K562 (cell line): Measurements from ENCODE around the gene GPAT3. TPM values are rescaled to one million over a fixed set of nuclear protein-coding genes. Genes with fewer than 3 reads are reported as not detected.

Experiments
- AFF1 ChIP-seq, 2 experiments: fragments of 450-650 bp; IDR thresholded peaks; 2 replicates each; pipeline ENCODE4 v1.6.1; 2018; ENCODE audit warnings: mild to moderate bottlenecking in 2 of 2, low read depth in 1 of 2; ENCODE audit not compliant: partially characterized antibody in 2 of 2
- ARHGAP35 ChIP-seq: fragments of 450-650 bp; IDR thresholded peaks from 2 replicates; pipeline ENCODE4 v1.6.1; 2018; ENCODE audit not compliant: partially characterized antibody
- CXXC5 ChIP-seq: fragments of 250-450 bp; sonication (Bioruptor Pico); IDR thresholded peaks from 2 replicates; pipeline ENCODE4 v1.8.0; 2022; ENCODE audit warnings: inconsistent platforms, mild to moderate bottlenecking, moderate library complexity
- EP300 ChIP-seq: IDR thresholded peaks from 2 replicates; pipeline ENCODE4 v1.6.1; 2012; ENCODE audit warnings: low read length, improper control_type of control experiment
- ETS2 ChIP-seq: IDR thresholded peaks from 2 replicates; pipeline ENCODE4 v1.6.1; 2016; ENCODE audit warnings: borderline replicate concordance, missing genetic modification characterization, mild to moderate bottlenecking, moderate library complexity, missing compliant biosample characterization; ENCODE audit not compliant: poor library complexity, severe bottlenecking
- GTF2B ChIP-seq: IDR thresholded peaks from 2 replicates; pipeline ENCODE4 v1.6.1; 2011; ENCODE audit not compliant: insufficient read length; ENCODE audit errors: extremely low read depth
- HMBOX1 ChIP-seq: sonication (generic); IDR thresholded peaks from 2 replicates; pipeline ENCODE4 v1.6.1; 2016
- MEF2D ChIP-seq: conservative IDR thresholded peaks from 2 replicates; pipeline ENCODE4 v1.6.1; 2016; ENCODE audit warnings: low read depth, missing genetic modification characterization, missing compliant biosample characterization
- NFATC3 ChIP-seq: fragments of 450-650 bp; IDR thresholded peaks from 2 replicates; pipeline ENCODE4 v1.6.1; 2017; ENCODE audit warnings: mild to moderate bottlenecking
- POLR3A ChIP-seq: IDR thresholded peaks from 2 replicates; pipeline ENCODE4 v1.6.1; 2011; ENCODE audit warnings: borderline replicate concordance, mild to moderate bottlenecking, moderate library complexity; ENCODE audit not compliant: insufficient read length, insufficient read depth; ENCODE audit errors: extremely low read depth
- SMARCC2 ChIP-seq: fragments of 450-650 bp; IDR thresholded peaks from 2 replicates; pipeline ENCODE4 v1.6.1; 2017; ENCODE audit warnings: antibody characterized with exemption, moderate library complexity, mild to moderate bottlenecking, low read depth
- ZBTB34 ChIP-seq: fragments of 250-450 bp; sonication (Bioruptor Pico); IDR thresholded peaks from 2 replicates; pipeline ENCODE4 v1.8.0; 2021; ENCODE audit warnings: mild to moderate bottlenecking, moderate library complexity
- ZBTB7A ChIP-seq: IDR thresholded peaks from 2 replicates; pipeline ENCODE4 v1.6.1; 2011; ENCODE audit warnings: low read depth, mild to moderate bottlenecking, low read length, moderate library complexity, borderline replicate concordance; ENCODE audit not compliant: control insufficient read depth
- ZNF395 ChIP-seq: fragments of 200-800 bp; sonication (Bioruptor generic); IDR thresholded peaks from 2 replicates; pipeline ENCODE4 v1.6.1; 2017; ENCODE audit warnings: missing genetic modification characterization, missing compliant biosample characterization
- ZNF408 ChIP-seq: fragments of 250-450 bp; sonication (Bioruptor Pico); IDR thresholded peaks from 2 replicates; pipeline ENCODE4 v1.4.0; 2020; ENCODE audit warnings: low read depth, mild to moderate bottlenecking, moderate library complexity
- ZNF77 ChIP-seq: fragments of 250-450 bp; sonication (Bioruptor Pico); IDR thresholded peaks from 2 replicates; pipeline ENCODE4 v1.5.0; 2020
- polyA plus RNA-seq, 8 experiments: library from polyadenylated mRNA; depleted of rRNA in 4 of 8; stranded (reverse) in 5 of 8; unstranded in 3 of 8; fragments of >200 nt; fragmentation: Nextera tagmentation in 2 of 8; fragmentation: Illumina TruSeq in 1 of 8; extraction: Ambion mirVana in 2 of 8; extraction: Trizol in 1 of 8; gene quantifications; 2 replicates each; pipeline versions ENCODE4 v1.2.1 to v1.2.3, GENCODE V29; 2011 to 2014; ENCODE audit warnings: inconsistent platforms in 1 of 8, missing spikeins in 1 of 8
- total RNA-seq, 7 experiments: library from RNA; depleted of rRNA in 6 of 7; stranded (reverse); fragments of >200 nt in 6 of 7; fragmentation: Illumina TruSeq in 2 of 7; extraction: Trizol in 2 of 7; gene quantifications; 2 replicates each; pipeline versions ENCODE4 v1.2.1 to v1.2.3, GENCODE V29; 2011 to 2021; ENCODE audit warnings: low replicate concordance in 1 of 7

The GPAT3 gene
- total and polyA plus RNA-seq, 9 of the 15 experiments (the other 6 are each of a cell fraction or from before 2014, with no cell fraction given) = 4.1 to 16.1 (median 13.1) TPM

GRCh38 chr4:83629945-83630721 lies 94.2 kb downstream of the GPAT3 start (continued):
- TF ChIP-seq SMARCC2 (peak; percentile 97), ZBTB7A (no peak), MEF2D (peak; percentile 82), CXXC5 (CRISPR knock-in tag) (peak; percentile 89), EP300 (peak; percentile 99), ETS2 (tag) (no peak), NFATC3 (no peak), ZBTB34 (no peak), AFF1 (IDR thresholded peaks at IDR 0.05; ENCODE audit: low read depth in 1 of 2, partially characterized antibody in 2 of 2) (peak; percentile 75 to 92), ZNF77 (CRISPR knock-in tag) (no peak), HMBOX1 (peak; percentile 100), GTF2B (no peak), POLR3A (no peak), ZNF408 (CRISPR knock-in tag) (no peak), ARHGAP35 (no peak), ZNF395 (CRISPR knock-in tag) (peak; percentile 92)
